DMS79 (cell line): ENCODE measurements around the gene CEP131.

Experiments
- DNase-seq: peaks from one replicate; lab custom pipeline; 2025; lab: John Stamatoyannopoulos, UW

The CEP131 gene

DNA sequence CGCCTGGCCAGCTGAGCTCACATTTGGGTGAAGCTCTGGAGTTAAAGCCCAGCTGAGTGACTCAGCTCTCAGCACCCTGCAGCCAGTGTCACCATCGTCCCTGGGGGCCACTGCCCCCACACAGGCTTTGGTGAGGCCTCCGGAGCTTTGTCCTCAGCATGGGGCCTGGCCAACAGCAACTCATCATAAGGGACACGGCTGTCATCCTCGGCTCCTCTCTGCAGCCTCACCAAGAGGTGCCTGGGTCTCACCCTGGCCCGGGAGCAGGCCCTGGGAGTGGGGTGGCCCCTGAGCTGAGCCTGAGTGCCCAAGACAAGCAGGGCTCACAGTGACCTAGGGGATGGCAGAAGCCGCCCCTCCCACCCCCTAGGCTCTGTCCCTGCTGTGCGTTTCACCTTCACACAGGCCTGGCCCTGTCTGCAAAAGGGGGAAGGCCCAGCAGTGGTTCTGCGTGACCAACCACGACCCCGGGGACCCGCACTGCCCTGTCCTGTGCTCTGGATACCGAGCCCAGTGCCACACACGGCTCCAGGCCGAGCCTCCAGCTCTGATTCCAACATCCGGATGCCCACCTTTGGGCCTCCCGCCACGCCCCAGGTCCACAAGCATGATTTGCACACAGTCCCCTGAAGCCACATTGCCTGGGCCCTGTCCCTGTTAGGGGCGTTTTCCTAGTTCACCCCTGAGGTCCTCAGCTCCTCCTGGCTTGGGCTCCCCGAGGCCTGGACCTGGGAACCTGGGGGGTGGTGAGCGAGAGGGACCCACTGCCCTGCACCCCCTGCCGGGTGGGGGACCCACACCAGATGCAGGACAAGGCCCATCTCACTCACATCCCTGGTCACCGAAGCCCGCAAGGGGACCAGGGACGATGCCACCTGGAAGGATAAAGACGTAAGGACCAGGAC is 34.9 kb downstream of the CEP131 start:
- no peak for DNase-seq

- DNase-seq = no peak
These were observed 35.6 kb downstream of the CEP131 start for GRCh38 chr17:81187120-81187519.

DNA sequence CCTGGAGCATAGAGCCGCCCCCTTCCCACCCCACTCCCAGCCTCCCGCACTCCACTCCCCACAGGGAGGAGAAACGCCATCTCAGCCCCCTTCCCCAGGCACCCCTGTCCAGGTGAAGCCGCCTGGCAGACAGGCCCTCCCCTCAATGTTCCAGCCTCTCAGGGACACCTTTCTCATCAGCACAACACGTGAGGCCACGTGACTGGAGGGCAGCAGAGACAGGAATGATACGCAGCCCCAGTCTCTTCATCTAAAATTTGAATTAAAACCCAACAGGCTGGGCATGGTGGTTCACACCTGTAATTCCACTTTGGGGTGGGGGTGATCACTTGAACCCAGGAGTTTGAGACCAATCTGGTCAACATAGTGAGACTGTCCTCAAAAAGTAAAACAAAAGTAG is 36.6 kb downstream of the CEP131 start:
- no peak for DNase-seq

- DNase-seq = no peak
These were observed 38.2 kb downstream of the CEP131 start for GRCh38 chr17:81184555-81184954.

DNA sequence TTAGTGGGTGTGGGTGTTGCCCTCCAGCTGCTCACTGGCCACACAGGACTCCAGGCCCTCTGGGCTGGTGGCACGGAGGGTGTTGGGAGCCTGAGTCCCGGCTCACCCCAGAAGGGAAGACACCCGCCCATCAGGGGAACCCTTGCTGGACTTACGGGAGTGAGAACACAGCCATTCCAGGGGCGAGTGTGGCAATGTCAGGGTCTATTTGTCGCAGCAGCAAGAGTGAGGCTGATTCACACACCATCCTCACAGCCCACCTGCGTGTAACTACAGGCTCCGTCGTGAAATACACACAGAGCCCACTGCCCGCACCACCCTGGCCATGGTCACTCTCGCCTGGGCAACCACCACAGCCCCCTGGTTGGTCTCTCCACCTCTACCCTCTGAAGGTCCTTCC is 39.0 kb downstream of the CEP131 start:
- DNase-seq = no peak

- no peak for DNase-seq
These were observed 39.4 kb downstream of the CEP131 start for GRCh38 chr17:81183316-81183715.

DNA sequence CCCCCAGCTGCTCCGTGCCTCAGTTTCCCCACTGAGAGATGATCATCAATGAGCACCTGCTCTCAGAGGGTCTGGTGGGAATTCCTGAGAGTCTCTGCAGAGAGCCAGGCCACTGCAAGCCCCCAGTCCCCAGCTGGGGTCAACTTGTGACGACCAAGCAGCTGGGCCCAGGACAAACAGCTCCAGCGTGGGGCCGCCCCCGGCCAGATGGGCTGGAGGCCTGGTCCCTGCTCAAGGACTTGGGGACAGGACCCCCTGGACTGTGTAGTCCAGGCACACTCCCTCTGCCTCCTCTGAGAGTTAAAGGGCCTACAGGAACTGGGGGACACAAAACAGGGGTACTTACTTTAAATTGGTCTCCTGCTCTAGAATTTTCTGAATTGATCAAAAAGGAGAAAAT is 40.2 kb downstream of the CEP131 start:
- no peak for DNase-seq

- no peak for DNase-seq
These were observed 41.0 kb downstream of the CEP131 start for GRCh38 chr17:81181811-81182185.

GRCh38 chr17:81180836-81181810 is 41.6 kb downstream of the CEP131 start:
- DNase-seq = no peak

DNA sequence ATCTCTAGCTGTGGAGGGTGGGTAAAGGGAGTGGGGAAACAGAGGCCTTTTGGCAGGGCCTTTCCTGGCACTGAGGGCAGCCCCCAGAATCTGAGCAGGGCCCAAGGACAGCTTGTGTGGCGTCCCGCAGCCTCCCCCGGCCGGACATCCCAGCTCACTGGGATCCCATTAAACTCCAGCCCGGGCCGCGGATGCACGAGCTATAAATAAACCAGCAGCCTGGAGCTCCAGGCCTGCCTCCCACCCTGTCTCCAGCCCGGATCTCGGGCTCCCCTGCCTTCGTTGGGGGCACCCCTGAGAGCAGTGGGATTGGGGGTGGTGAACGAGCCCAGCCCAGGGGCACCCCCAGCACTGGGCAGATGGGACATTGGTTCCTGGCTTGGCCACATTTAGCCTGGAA is 42.9 kb downstream of the CEP131 start:
- DNase-seq = no peak

DNA sequence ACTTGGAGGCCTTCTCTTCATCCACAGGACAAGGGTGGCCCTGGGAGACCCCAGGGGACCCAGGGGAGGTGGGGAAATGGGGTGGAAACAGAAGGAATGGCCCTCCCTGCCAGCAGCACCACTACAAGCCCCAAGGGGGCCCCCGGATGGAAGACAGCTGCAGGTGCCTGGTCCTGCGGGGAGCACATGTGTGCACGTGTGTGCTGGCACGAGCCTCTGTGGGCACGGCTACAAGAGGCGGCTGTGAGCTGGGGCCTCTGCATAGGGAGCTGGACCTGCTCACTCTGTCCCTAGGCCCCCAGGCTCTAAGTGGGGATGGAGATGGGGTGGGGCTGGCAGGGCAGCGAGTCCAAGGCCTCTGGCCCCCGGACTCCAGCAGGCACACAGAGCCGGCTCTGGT is 43.5 kb downstream of the CEP131 start:
- no peak for DNase-seq

DNA sequence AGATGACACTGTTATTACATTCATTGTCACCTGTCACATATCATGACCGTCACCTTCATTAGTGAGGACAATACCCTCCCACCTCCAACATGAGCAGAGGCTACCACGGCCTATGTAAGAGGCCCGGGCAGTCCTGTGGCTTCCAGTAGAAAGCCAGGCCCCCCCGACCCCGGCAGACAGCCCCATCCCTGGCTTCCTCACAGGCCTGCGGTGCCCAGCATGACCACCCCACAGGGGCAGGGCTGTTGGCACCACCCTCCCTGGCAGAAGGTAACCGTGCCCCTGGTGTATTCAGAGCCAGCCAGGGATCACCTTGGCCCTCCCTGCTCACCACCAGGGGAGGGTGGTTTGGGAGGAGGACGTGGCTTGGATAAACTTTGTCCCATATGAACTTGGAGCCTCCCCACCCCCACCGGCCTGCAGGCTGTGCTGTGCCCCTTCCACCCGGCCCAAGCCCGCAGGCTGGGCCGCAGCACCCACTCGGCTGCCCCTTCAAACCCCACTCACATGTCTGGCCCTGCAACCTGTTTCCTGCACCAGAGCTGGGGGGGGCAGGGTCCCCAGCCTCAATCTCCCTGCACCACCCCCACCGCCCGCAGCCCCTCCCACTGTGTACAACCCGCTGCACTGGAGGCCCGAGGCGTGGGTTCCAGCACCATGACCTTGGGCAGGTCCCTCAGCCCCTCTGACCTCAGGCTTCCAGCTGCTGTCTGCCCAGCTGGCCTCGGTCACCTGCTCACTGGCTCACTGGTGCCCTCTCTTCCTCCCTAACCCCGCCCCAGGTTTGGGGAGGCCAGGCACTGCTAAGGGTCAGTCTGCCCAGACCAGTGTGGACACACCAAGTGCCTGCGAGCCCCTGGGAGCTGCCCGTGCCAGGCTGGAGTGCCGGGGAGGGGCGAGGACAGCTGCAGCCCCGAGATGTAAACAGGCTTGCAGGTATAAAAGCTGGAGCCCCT is 44.4 kb downstream of the CEP131 start:
- no peak for DNase-seq

- DNase-seq = no peak
These were observed 46.1 kb downstream of the CEP131 start for GRCh38 chr17:81176666-81177065.

GRCh38 chr17:81173762-81174155 is 49.0 kb downstream of the CEP131 start:
- no peak for DNase-seq

- DNase-seq = no peak
These were observed 49.6 kb downstream of the CEP131 start for GRCh38 chr17:81173052-81173761.

GRCh38 chr17:81171941-81172340 is 50.8 kb downstream of the CEP131 start:
- no peak for DNase-seq

DNA sequence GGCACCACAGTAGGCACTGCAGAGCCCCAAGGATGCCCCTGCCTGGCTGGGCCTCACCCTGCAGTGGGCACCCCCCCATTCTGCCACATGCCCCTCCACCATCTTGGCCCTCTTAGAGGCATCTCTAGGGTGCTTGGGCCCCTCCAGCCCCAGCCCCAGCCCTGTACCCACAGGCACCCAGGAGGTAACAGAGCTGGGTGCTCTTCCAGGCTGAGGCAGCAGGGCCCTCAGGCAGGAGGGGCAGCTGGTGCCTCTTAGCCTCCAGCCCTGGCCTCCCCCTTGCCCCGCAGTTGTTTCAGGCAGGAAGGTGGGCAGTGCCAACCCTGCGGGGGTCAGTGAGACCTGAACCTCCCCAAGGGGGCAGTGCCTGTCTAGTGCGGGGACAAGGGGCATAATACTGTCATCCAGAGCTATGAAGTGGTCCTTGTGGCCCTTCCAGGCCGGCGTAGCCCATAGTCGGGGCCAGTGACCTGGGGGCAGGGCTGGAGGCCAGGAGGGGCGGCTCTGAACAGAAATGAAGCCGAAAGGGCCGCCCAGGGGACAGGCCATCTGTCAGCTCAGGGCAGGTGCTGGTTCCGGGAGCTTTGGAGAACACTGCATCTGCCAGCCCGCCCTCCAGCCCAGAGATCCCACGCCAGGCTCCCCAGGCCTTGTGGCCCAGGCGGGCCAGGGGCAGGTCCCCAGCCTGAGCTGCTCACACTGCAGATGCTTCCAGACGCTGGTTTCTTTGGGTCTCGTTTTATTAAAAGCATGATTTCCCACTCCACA is 51.9 kb downstream of the CEP131 start:
- DNase-seq = no peak

DNA sequence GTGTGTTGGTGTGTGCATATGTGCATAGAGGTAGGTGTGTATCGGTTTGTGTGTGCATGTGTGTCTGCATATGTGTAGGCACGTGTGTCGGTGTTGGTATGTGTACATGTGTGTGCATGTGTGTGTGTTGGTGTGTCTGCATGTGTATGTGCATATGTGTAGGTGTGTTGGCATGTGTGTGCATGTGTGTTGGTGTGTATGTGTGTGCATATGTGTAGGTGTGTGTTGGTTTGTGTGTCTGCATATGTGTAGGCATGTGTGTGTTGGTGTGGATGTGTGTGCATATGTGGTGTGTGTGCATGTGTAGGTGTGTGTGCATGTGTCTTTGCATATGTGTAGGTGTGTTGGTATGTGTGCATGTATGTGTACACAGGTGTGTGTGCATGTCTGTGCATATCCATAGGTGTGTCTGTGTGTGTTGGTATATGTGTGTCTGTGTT is 52.9 kb downstream of the CEP131 start:
- DNase-seq = no peak

GRCh38 chr17:81167638-81168037 is 55.1 kb downstream of the CEP131 start:
- no peak for DNase-seq

GRCh38 chr17:81167194-81167524 is 55.6 kb downstream of the CEP131 start:
- no peak for DNase-seq
